NCI-H1417 (cell line): ENCODE results near the gene DNAL4.

ENCODE experiments used
- DNase-seq, 3 experiments: peaks; one replicate each; lab custom pipeline; 2025; lab: John Stamatoyannopoulos, UW

Gene DNAL4

GRCh38 chr22:38758276-38758945, 35.5 kb downstream of the DNAL4 start:
- DNase-seq, result peak in 1 of 3 experiments; percentile 1

DNA sequence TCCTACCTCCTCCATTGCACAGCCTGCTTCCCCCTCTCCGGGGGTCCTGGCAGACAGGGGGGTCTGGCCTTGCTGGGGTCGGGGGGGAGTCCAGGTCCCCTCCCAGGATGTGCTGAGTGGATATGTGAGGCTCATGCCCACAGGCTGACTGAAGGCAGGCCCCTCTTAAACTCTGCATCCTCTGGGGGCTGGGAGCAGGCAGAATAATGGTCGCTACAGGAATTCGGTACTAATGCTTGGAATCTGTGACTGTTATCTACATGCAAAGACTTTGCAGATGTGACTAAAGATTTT, 36.5 kb downstream of the DNAL4 start:
- no peak for DNase-seq

- DNase-seq, result peak in 1 of 3 experiments; percentile 33
Measured at GRCh38 chr22:38756711-38757463, 37.1 kb downstream of the DNAL4 start.

DNA sequence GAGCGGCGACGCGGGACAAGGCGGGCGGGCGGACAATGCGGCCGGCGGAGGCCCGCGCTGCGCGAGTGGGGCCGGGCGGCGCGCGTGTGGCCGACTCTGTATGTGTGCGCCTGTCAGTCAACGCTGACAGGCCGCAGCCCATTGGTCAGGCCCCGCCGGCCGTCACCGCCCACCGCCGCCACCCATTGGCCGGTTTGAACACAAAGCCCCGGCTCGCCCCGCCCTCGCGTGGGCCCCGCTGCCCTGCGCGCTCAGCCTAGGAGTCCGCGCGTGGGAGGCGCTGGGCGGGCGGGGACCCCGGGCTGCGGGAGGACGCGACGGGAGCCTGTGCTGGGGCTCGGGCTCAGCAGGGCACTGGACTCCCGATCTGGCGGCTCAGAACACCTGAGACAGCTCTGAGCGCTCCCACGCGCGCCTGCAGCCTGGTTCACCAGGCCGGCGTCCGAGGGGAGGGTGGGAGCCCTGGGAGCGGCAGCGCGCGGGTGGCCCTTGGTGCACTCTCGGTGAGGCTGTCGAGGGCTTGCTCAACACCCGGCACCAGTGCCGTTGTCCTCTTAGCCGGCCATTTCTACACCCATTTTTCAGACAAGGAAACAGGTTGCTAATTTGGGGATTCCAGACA, 37.9 kb downstream of the DNAL4 start, which contains the start of gene SUN2:
Gene SUN2 (minus strand): TSS at position 88 of the 622 bp plus-strand sequence. CDS start 3,370 bp downstream, outside the sequence.
- peak; percentile 61 to 82 (median 74) for DNase-seq

GRCh38 chr22:38755155-38755910, 38.6 kb downstream of the DNAL4 start:
- DNase-seq, result peak in 2 of 3 experiments; percentile 29 to 36

DNA sequence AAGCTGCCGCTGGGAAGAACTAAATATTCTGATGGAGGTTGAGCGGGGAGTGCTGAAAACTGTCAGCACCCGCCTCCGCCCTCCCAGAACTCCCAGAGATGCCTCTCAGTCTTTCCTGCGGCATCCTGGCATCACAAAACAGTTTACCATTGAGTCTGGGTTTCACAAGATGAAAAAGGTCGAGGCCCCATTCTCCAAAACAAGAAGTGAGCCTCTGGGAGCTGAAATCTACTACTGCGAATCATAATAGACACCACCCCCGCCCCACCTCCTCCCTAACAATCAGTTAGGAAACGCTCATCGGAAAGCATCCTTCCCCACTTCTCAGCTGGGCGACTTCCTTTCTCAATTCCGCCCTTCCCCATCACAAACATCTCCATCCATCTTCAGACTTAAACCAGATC, 39.2 kb downstream of the DNAL4 start:
- peak in 1 of 3 experiments; percentile 31 for DNase-seq

DNA sequence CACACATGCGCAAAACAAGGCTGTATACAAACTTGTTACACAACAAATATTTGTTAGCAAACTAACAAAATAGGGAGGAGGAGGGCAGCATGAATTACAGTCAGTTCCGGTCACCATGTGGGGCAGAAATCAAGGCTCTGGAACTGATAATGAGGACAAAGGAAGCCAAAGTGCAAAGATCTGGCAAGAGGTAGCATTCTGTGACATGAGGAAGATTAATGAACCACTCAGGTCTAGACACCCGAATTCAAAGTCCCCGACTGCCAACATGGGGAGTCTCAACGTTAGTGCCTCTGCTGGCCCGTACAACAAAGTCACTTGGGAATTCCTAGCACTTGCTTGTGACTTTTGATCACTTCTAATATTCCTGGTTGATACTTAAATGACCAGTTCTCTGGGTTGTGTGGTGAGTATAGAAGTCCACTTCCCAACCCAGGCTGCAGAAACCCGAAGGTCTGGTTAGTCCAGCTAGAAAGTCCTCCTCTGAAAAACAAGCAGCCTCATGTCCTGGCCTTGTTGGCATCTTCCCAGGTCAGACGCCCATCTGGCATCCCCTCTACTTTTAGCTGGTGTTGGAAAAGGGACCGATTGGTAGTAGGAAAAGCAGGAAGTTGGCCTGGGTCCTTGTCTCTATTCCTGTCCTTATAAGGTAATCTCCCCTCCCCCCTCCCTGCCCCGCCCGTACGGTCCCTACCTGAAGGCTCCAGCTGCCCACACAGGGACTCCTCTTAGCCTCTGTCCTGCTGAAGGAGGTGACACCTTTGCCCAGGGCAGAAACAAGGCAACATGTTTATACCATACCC, 39.8 kb downstream of the DNAL4 start:
- peak in 2 of 3 experiments; percentile 11 to 17 for DNase-seq

DNA sequence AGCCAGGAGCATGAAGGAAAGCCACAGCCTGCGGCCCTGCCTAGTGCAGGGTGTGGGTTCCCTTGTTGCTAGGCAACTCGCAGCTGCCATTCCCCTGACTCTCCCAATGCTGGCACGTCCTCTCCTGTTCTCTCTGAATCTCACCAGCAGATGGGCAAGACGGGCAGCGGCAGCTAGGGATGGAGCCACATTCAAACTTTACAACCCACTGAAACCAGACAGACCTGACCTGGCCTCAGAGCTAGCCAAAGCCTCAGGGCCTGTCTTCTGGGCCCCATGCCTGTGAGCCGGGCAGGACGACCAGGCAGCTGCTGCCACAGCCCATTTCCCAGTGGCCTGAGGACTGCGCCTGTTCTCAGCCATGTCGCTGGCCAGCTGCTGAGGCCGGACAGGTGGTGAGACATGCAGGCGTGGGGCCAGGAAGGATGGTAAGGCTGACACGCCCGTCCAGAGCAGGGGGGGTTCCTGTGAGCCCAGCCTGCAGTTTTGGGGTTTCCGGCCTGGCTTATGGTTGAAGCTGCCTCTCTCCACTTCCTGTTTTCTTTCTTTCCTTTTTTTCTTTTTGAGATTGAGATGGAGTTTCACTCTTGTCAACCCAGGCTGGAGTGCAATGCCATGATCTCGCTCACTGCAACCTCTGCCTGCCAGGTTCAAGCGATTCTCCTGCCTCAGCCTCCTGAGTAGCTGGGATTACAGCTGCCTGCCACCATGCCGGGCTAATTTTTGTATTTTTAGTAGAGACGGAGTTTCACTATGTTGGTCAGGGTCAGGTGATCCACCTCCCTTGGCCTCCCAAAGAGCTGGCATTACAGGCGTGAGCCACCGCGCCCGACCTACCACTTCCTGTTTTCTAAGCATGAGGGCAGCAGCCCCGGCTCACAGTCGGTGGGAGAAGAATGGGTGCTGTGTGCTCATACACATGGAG, 42.3 kb downstream of the DNAL4 start:
- DNase-seq, result no peak

DNA sequence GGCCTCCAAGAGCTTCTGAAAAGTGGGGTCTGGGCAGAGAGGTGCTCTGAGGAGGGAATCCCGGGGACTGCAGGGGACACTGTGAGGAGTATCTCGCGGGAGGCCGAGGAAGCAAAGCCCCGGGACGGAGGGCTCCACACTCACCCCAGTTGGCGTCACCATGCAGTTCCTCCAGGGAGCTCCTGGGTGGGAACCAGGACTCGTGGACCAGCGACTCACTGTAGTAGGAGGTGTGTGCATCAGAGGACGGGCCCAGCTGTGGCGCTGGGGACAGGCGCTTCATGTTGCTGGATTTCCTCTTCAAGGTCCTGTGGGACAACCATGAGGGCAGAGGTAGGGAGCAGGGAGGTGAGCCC, 42.9 kb downstream of the DNAL4 start:
- no peak for DNase-seq

DNA sequence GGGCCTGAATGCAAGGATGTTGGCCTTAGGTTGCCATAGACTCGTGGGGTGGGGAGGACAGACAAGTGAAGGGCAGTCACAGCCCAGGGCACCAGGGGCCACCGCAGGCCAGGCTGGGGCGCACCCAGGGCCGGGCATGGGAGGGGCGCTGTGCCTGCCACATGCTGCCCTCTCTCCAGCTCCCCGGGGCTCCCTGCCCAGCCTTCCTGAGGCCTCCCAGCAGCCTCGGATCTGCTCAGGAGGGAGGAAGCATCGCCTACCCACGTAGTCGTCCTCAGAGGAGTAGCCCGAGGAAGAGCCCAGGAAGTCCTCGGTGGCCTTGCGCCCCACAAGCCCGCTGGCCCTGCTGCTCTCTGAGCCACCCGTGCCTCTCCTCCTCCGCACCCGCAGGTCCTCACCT, 43.3 kb downstream of the DNAL4 start:
- DNase-seq, result no peak

DNA sequence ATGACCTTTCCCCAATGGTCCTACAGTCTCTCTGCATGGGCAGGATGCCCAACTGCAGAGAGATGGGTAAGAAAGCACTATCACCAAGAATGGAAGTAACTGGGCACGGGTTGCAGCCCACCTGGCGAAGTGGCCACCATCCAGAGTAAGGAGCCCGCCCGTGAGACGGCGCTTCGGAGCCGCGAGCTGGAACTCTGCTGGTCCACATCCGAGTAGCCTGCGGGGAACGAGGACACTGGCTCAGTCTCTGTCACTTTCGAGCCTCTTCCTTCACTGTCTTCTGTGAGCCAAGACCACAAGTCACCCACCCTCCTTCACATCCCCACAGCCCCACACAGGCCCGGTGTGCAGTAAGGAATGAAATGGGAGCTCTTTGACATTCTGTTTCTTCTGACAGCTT, 43.8 kb downstream of the DNAL4 start:
- DNase-seq, result no peak

DNA sequence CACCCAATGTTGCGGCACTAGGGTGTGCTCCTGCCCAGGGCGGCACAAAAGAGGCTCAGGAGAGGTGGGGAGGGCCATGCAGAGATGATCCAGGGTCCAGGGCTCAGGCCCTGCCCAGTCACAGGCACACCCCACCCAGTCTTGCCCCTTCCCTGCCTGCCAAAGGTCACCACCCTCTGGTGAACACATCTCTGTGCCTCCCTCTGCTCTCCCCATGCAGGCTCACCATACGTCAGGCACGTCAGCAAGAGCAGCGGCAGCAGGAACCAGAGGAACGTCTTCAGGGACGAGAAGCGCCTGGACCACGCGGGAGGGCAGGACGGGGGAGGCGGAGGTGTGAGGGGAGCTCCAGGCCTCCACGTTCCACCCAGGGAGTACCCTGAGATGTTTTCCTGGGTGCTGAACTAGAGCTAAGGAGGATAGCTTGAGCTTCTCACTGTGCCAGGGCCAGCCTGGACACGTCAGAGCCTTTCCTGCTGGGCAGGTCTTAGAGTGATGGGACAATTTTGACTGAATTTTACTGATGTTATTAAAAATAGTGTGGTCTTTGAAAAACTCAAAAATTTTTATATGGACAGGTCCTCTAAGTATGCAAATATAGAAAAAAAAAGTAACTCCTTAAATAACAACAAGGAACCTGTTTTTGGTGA, 45.3 kb downstream of the DNAL4 start:
- no peak for DNase-seq

DNA sequence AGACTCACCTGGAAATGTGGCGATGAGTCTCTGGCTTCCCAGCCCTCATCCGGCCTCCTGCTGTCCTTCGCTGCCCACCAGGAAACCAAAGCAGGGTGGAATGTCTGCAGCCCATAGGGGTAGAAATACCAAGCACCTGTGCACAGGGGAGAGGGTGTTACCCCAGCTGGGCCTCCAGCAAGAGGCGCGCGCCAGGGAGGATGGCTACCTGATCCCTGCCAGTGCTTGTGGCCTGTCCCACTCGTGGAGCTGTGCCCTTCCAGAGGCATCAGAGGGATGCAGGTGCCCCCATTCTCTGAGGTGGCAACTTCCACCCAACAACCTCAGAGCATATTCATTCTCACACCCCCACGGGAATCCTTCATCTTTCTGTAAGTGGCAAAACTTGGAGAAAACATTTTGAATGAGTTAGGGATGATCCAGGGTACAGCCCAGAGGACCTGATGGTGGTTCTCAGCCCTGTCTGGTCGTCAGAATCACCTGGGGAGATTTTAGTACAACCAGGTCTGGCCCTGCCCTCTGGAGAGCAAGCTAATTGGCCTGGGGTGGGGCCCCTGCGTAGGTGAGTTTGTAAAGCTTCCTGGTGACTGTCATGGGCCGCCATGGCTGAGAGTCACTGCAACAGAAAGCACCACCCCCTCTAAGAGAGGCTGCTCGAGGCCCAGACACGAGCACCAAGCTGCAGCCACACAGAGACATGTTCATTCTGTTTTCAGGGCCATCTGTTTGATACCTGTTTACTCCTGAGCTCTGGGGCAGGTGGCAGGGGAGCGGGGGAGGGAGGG, 48.1 kb downstream of the DNAL4 start:
- DNase-seq, result peak in 2 of 3 experiments; percentile 3 to 38

GRCh38 chr22:38744981-38745380, 49.0 kb downstream of the DNAL4 start:
- DNase-seq, result no peak

- DNase-seq, result no peak
Measured at GRCh38 chr22:38742176-38742942, 51.6 kb downstream of the DNAL4 start.

DNA sequence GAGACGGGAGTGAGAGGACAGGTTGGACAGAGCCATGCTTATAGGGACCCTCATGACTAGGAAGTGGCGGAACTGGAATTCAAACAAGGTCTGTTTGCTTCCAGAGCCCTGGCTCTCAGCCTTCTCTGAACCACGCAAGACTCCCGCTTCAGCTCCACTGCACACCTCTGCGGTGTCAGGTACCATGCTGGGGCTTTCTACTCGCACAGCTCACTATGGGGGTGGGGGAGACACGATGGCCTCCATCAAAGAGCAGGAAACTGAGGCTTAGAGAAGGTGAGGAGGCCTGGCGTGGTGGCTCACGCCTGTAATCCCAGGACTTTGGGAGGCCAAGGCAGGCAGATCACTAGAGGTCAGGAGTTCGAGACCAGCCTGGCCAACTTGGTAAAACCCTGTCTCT, 52.4 kb downstream of the DNAL4 start:
- DNase-seq, result no peak

GRCh38 chr22:38741166-38741565, 52.8 kb downstream of the DNAL4 start:
- DNase-seq, result no peak

DNA sequence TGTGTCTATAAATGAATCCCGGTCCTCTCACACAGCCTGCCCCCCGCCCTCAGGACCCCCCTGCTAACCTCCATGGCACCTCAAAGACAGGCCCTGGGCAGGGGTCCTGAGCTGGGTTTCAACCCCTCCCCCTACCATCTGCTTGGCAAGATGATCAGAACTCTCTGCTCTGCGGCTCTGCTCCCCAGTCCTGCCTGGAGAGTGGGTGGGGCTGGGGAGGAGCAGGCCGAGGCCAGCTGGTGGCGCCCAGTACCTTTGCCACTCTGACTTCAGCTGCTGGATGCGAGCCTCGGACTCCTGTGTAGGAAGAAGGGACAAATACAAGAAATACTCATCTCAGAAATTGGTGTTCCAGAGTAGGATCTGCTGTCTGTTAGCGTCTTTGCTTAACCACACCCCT, 53.2 kb downstream of the DNAL4 start:
- DNase-seq, result no peak
